ENCODE data around the gene TTC8.

The TTC8 gene

GRCh38 chr14:88870777-88871176 lies 46.3 kb downstream of the TTC8 start:
- DNase-seq: no peak

- no peak for DNase-seq
These were observed 47.0 kb downstream of the TTC8 start for GRCh38 chr14:88871429-88871828.

DNA sequence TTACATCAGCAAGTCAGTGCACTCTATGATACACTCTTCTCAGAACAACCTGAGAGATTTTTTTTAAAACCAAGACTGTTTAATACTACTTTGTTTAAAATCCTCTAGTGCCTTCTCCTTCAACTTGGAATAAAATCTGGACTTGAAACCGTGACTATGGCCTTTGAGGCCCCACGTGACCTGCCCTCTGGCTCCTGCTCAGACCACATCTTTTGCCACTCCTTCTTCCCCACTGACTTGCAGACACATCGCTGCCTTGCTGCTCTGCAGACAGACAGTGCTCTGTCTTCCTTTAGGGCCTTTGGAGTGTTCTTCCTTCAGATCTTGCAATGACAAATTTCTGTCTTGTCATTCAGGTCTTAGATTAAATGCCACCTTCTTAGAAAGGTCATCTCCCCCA lies 48.5 kb downstream of the TTC8 start:
- DNase-seq: no peak

- DNase-seq: no peak
These were observed 52.7 kb downstream of the TTC8 start for GRCh38 chr14:88877192-88877591.

- DNase-seq: peak; percentile 73
These were observed 54.6 kb downstream of the TTC8 start for GRCh38 chr14:88879022-88879421.

GRCh38 chr14:88882236-88882635 lies 57.8 kb downstream of the TTC8 start:
- no peak for DNase-seq

- DNase-seq: no peak
These were observed 70.7 kb downstream of the TTC8 start for GRCh38 chr14:88895116-88895515.

GRCh38 chr14:88901189-88901588 lies 76.7 kb downstream of the TTC8 start:
- DNase-seq: no peak

DNA sequence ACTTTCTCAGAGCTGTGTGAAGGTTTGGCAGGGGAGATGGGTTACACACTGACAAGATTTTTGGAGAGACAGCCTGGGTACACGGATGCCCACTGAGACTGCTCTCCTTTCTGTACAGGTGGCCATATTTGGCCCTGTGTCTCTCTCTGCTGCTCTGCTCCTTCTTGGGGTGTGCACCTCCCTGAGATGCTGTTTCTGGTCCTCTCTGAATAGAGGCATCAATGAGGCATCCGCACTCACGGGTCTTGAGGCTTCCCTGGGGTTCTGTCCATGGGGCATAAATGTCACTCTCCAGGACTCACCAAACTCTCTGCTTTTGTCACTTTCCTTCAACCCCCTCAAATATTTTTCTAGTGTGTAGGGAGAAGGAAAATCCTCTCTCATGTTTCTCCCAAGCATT lies 77.5 kb downstream of the TTC8 start:
- no peak for DNase-seq

GRCh38 chr14:88902850-88903249 lies 78.4 kb downstream of the TTC8 start:
- DNase-seq: no peak

DNA sequence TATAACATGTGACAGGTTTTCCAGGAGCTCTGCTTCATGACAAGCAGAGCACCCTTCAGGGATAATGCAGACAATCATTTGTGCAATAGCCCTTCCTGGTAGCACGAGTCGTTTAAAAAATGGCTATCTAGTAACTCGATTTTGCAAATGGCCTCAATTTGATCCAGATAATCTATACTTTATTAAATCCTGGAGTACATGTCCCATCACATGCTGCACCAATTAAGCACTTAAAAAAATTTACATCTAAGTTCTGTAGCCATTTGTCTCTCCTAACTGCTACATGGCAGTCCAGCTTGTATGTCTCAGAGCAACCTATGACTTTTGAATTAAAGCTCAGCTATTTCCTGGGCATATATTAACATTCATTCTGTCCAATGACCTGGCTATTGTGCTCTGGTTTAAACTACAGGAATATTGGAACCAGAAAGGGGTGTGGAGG lies 79.8 kb downstream of the TTC8 start:
- no peak for DNase-seq

GRCh38 chr14:88904864-88905263 lies 80.4 kb downstream of the TTC8 start:
- no peak for DNase-seq

- DNase-seq: no peak
These were observed 83.8 kb downstream of the TTC8 start for GRCh38 chr14:88908216-88908615.

- DNase-seq: no peak
These were observed 85.9 kb downstream of the TTC8 start for GRCh38 chr14:88910386-88910785.

GRCh38 chr14:88911809-88912208 lies 87.4 kb downstream of the TTC8 start:
- no peak for DNase-seq

GRCh38 chr14:88914956-88915355 lies 90.5 kb downstream of the TTC8 start:
- DNase-seq: no peak

- no peak for DNase-seq
These were observed 95.1 kb downstream of the TTC8 start for GRCh38 chr14:88919502-88919901.

Data from suppressor macrophage treated with lipopolysaccharide for 4 hours (primary cell).